Embryonic facial prominence (tissue), 1 donor: ENCODE data around the gene SND1.

Source experiments
- DNase-seq: peaks from one replicate; pipeline ENCODE4 v3.0.0-alpha.2; 2016; ENCODE audit errors: extremely low spot score

Gene SND1

GRCh38 chr7:128020159-128020558 is 368.2 kb downstream of the SND1 start:
- no peak for DNase-seq

GRCh38 chr7:128021366-128021765 is 369.4 kb downstream of the SND1 start:
- no peak for DNase-seq

DNA sequence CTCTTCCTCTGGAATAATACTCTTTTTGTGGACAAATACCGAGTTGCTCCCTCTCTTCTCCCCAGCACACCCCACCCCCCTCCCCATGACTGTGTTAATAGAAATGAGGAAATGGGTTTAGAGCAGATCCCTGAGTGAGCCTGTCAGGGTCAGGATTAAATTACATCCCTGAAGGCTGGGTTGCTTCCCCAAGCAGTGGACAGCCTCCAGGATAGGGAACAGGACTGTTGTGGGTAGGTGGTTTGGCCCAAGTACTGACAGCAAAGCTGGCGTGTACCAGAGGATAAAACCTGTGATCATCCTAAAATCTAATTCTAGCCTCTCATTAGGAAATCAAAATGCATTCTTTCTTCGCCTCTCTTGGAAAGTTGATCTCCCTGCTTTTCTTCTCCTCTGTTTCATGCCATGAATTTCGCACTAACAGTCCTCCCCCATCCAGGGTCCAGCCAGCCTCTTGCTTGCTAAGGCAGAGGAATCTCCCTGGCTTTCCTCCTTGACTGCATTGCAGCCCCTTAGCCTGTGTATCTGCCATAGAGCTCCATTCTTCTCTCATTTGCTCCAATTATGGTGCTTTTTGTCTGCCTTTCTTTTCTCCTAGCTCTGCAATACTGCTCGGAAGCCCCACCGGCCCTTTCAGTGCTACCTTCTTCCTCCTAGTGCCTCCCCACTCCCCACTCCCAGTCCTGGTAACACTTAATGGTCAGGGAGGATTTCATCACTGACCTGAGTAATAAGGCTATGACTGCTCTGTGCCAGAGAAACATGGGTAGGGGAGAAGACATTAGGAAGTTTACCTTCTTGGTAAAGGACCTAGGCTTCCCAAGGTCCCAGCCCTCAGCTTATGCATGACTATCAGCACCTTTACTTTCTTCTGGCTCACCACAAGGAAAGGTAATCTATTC is 370.9 kb downstream of the SND1 start:
- no peak for DNase-seq

GRCh38 chr7:128024151-128024550 is 372.2 kb downstream of the SND1 start:
- no peak for DNase-seq

DNA sequence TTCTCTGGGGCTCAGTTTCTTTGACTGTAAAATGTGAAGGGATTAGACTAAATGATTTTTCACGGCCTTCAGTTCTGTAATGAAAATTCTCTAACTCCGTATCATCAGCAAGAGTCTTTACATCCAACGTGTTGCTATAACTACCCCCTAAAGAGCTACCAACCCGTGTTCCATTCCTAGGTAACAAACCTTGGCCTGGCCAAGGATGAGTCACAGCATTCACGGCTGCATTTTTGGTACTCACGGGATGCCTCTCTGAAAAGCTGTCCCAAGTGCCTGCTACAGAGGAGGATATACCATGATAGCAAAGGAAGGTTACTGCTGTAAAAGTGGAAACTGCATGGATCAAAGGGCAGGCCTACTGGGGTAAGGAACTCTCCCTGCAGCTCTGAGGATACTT is 373.4 kb downstream of the SND1 start:
- no peak for DNase-seq

GRCh38 chr7:128025819-128026218 is 373.8 kb downstream of the SND1 start:
- DNase-seq, result no peak

DNA sequence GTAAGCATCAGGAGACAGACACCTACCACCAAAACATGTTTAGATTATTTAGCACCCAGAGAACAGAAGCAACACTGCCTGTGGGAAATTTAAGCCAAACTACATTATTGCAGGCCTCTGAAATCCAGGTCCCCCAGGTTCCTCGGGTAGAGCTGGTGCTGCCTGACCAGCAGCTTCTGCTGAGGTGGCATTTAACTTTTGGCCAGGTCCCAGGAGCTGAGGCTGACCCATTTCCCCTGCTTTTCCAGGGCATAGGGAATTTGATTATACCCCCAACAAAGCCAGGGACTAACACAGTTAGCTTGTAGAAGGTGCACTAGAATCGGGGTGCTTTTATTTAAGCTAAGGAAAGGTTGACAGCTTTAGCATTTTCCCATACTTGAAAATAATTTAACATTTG is 374.6 kb downstream of the SND1 start:
- no peak for DNase-seq

GRCh38 chr7:128027485-128027980 is 375.5 kb downstream of the SND1 start:
- DNase-seq, result no peak

- DNase-seq, result no peak
Observed at GRCh38 chr7:128029405-128029995, 377.5 kb downstream of the SND1 start.

DNA sequence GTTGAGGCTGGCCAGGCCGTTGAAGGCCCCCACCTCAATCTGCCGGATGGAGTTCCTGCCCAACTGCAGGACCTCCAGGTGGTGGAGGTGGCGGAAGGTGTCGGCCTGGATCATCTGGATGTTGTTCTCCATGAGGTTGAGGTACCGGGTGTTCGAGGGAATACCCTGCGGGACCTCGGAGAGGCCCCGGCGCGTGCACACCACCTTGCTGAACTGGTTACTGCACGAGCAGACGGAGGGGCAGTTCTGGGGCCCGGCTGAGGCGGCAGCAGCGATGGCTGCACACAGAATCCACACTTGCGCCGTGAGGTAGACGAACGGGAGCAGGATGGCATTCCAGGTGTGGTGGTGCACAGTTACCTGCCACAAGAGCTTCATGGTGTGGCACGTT is 378.3 kb downstream of the SND1 start:
- no peak for DNase-seq

- no peak for DNase-seq
Observed at GRCh38 chr7:128030654-128031611, 378.9 kb downstream of the SND1 start, which contains the start of gene LRRC4. Gene LRRC4, minus strand, starts transcription at chr7:128031437. Its CDS starts 797 bp downstream, at chr7:128030640.

GRCh38 chr7:128031901-128032604 is 380.1 kb downstream of the SND1 start:
- DNase-seq, result peak; percentile 70

DNA sequence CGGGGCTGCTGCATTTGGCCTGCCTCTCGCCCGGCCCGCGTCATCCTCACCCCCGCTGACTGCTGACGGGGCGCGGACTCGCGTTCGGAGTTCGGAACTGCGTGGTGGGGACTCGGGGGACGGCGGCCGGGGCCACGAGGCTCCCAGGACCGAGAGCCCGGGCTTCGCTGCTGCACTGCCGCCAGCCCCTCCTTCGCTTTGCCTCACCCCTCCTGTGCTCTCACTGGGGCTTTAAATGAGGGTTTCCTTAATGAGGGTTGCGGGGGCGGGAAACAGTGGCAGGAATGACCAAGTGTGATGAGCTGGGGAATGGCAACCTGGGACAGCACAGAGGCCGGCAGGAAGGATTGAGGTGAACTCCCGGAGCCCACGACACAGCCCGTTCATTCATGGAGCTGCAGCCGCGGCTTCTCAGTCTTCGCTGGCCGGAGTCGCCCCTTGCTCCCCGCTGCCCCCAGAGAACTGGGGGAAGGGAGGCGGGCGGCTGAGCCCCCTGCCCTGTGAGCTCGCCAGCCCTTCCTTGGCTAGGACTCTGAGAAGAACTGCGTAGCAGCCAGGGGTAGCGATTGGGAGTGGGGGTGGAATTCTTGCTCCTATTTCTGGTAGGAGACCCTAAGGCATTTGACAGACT is 380.7 kb downstream of the SND1 start:
- DNase-seq, result no peak

GRCh38 chr7:128033246-128033645 is 381.3 kb downstream of the SND1 start:
- DNase-seq, result no peak

- DNase-seq, result no peak
Observed at GRCh38 chr7:128034825-128035224, 382.8 kb downstream of the SND1 start.

DNA sequence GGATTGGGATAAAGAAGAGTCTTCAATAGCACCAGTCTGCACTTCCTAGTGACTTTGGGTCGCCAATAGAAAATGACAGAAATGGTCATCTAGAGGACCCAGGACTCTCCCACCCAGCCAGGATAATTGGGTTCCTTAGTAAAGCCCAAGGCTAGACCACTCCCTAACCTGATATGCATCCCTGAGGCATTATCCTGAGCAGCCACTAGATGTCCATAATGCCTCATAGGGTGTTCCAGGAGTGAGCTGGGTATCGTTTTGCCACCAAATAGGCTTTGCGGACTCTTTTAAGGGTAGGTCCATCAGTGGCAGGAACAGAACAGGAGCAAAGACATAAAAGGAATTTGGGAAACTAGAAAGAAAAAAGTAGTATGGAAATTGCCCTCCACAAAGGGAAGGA is 383.7 kb downstream of the SND1 start:
- no peak for DNase-seq

DNA sequence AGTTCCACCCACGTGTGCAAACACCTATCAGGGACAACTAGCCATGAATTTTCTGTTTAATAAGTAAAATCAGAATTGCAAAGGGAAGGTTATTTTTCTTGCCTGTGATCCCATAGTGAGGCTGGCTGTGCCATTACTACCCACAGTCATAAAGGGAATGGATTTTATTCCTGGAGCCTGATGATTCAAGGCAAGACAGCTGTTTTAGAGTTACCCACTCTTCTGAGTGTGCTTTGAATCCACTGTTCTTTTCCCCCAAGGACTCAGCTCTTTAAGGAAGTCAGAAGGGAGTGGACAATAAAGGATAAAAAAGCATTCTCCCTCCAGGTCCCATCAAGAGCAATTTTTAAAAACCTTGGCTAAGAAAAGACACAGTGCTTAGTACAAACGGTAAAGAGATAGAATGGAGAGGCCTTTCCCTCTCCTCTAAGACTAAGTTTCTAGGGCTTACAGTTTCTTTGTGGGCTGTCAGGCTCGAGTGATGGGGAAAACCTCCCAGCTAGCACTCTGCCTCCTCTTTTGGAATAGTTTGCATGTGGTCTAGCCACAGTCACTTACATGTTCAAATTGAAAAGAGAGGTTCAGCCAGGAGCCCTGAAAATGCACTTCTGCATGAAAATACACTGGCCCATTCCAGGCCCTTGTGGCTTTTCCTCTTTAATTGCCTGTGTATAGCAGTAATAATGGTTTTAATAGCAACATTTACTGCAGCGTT is 384.4 kb downstream of the SND1 start:
- no peak for DNase-seq

DNA sequence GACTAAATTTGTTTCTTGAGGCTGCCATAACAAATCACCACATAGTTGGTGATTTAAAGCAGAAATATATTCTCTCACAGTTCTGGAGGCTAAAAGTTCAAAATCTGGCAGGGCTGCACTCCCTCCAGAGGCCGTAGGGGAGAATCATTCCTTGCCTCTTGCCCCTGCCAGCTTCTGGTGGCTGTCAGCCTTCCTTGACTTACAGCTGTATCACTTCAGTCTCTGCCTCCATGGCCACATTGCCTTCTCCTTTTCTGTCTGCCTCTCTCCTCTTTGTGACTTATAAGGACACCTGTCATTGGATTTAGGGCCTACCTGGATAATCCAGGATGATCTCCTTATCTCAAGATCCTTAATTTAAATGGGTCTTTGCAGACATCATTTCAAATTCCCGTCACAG is 385.1 kb downstream of the SND1 start:
- no peak for DNase-seq

DNA sequence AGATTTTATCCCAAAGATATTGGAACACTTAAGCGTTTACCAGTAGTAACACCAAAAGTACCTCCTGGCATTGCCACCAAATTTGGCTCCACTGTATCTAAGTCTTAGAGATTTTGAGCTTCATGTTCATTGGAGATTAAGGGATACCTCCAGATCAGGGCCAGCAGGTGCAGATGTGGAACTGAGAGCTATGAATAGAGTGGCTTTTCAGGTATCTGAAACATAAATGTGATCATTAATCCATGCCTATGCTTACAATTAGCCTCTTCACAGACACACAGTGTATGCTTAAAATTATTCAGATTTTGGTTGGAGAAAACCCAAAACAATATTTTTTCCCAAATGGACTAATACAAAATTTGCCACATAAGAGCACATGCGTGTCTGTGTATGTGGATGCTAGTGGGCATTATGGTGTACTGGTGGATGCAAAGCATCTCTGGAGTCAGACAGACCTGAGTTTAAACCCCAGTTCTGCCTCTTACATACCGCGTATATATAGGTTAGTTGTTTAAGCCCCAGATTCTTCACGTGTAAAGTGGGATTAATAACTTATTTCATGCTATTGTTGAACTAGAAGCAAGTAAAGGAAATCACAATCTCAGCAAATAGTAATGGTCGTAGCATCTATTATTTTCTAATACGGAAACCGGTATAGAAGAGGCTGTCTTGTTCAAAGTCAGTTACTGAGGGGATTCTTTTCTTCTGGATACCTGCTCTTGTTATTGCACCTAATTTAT is 386.1 kb downstream of the SND1 start:
- DNase-seq, result no peak
